Gastroesophageal sphincter (tissue), 3 donors: Measurements from ENCODE around the gene SLC35F1.

Experiments used
- CTCF ChIP-seq, 4 experiments: fragments of 200-600 bp in 2 of 4; fragments of 450-650 bp in 2 of 4; sonication (generic) in 1 of 4; IDR thresholded peaks; one replicate each; pipeline ENCODE4 v1.5.1; 2017 to 2019; ENCODE audit warnings: antibody characterized with exemption in 4 of 4, mild to moderate bottlenecking in 2 of 4, moderate library complexity in 2 of 4
- EP300 ChIP-seq: sonication (generic); formaldehyde crosslinking; IDR thresholded peaks from one replicate; pipeline ENCODE4 v1.6.1; 2017; ENCODE audit warnings: antibody characterized with exemption, mild to moderate bottlenecking
- POLR2A ChIP-seq, 2 donors: fragments of 450-650 bp; IDR thresholded peaks; one replicate each; pipeline ENCODE4 v1.6.1; 2017; ENCODE audit warnings: antibody characterized with exemption in 2 of 2, mild to moderate bottlenecking in 2 of 2, moderate library complexity in 1 of 2
- POLR2AphosphoS5 ChIP-seq: sonication (generic); formaldehyde crosslinking; IDR thresholded peaks from one replicate; pipeline ENCODE4 v1.6.1; 2017; ENCODE audit warnings: antibody characterized with exemption

GRCh38 chr6:117932001-117932400 lies 24.9 kb downstream of the SLC35F1 start:
- TF ChIP-seq CTCF (IDR thresholded peaks at IDR 0.05) (no peak), EP300 (no peak), POLR2AphosphoS5 (no peak), POLR2A (IDR thresholded peaks at IDR 0.05) (no peak)
